GM12878 (cell line): ENCODE results near the gene AAGAB.

Experiments used
- BCL11A ChIP-seq: IDR thresholded peaks from 2 replicates; pipeline ENCODE4 v1.6.1; 2011; ENCODE audit warnings: low read depth, low read length
- BMI1 ChIP-seq: fragments of 450-650 bp; IDR thresholded peaks from 2 replicates; pipeline ENCODE4 v1.6.1; 2016; ENCODE audit warnings: mild to moderate bottlenecking, moderate library complexity, borderline replicate concordance
- CTCF ChIP-seq, 3 experiments: IDR thresholded peaks in 2 of 3; conservative IDR thresholded peaks in 1 of 3; 2 replicates each; pipeline ENCODE4 v1.5.1; 2011; ENCODE audit warnings: low read depth in 3 of 3, low read length in 3 of 3, mild to moderate bottlenecking in 3 of 3, control low read depth in 2 of 3, moderate library complexity in 2 of 3, inconsistent platforms in 1 of 3, mixed read lengths in 1 of 3; ENCODE audit not compliant: control insufficient read depth in 2 of 3, insufficient read depth in 1 of 3; ENCODE audit errors: extremely low read depth in 1 of 3
- EZH2 ChIP-seq: IDR thresholded peaks from 2 replicates; pipeline ENCODE4 v1.6.1; 2012; ENCODE audit warnings: low read depth, mild to moderate bottlenecking, control low read depth, inconsistent platforms, low read length, borderline replicate concordance; ENCODE audit not compliant: control insufficient read depth
- HDGF ChIP-seq: fragments of 450-650 bp; IDR thresholded peaks from 2 replicates; pipeline ENCODE4 v1.6.1; 2016; ENCODE audit warnings: antibody characterized with exemption
- NFIC ChIP-seq: IDR thresholded peaks from 2 replicates; pipeline ENCODE4 v1.6.1; 2012; ENCODE audit warnings: low read depth, mild to moderate bottlenecking, inconsistent platforms, low read length, moderate library complexity
- NR2C2 ChIP-seq: IDR thresholded peaks from 2 replicates; pipeline ENCODE4 v1.6.1; 2011; ENCODE audit warnings: borderline replicate concordance, low read depth; ENCODE audit not compliant: control insufficient read depth, insufficient read length
- POLR2A ChIP-seq: IDR thresholded peaks from 2 replicates; pipeline ENCODE4 v1.6.1; 2011; ENCODE audit warnings: low read depth, mild to moderate bottlenecking, low read length
- SP1 ChIP-seq: IDR thresholded peaks from one replicate; pipeline ENCODE4 v1.6.1; 2011; ENCODE audit warnings: low read depth, low read length
- TBL1XR1 ChIP-seq: IDR thresholded peaks from 2 replicates; pipeline ENCODE4 v1.6.1; 2012; ENCODE audit warnings: low read depth, low read length, improper control_type of control experiment
- ZNF207 ChIP-seq: fragments of 450-650 bp; IDR thresholded peaks from 2 replicates; pipeline ENCODE4 v1.6.1; 2014; ENCODE audit warnings: antibody characterized with exemption, mild to moderate bottlenecking, borderline replicate concordance
- TF ChIP-seq, protein P1 (sequence below): IDR thresholded peaks from 2 replicates; pipeline ENCODE4 v1.6.1; 2012; ENCODE audit warnings: mild to moderate bottlenecking, low read depth, low read length

- TF ChIP-seq EZH2, result no peak
- TF ChIP-seq BCL11A, result no peak
- TF ChIP-seq TBL1XR1, result no peak
- no peak for TF ChIP-seq CTCF (IDR thresholded peaks at IDR 0.05 in 2 of 3, conservative IDR thresholded peaks at IDR 0.05 in 1 of 3; ENCODE audit: control insufficient read depth in 2 of 3, extremely low read depth in 1 of 3, insufficient read depth in 1 of 3, low read depth in 3 of 3, low read length in 3 of 3)
- TF ChIP-seq POLR2A, result no peak; the same call in 1 of the 2 replicates
- no peak for TF ChIP-seq HDGF
- no peak for TF ChIP-seq NFIC
- no peak for TF ChIP-seq SP1
- TF ChIP-seq BMI1, result no peak
- no peak for TF ChIP-seq NR2C2
- TF ChIP-seq ZNF207, result no peak
- TF ChIP-seq, protein P1, sequence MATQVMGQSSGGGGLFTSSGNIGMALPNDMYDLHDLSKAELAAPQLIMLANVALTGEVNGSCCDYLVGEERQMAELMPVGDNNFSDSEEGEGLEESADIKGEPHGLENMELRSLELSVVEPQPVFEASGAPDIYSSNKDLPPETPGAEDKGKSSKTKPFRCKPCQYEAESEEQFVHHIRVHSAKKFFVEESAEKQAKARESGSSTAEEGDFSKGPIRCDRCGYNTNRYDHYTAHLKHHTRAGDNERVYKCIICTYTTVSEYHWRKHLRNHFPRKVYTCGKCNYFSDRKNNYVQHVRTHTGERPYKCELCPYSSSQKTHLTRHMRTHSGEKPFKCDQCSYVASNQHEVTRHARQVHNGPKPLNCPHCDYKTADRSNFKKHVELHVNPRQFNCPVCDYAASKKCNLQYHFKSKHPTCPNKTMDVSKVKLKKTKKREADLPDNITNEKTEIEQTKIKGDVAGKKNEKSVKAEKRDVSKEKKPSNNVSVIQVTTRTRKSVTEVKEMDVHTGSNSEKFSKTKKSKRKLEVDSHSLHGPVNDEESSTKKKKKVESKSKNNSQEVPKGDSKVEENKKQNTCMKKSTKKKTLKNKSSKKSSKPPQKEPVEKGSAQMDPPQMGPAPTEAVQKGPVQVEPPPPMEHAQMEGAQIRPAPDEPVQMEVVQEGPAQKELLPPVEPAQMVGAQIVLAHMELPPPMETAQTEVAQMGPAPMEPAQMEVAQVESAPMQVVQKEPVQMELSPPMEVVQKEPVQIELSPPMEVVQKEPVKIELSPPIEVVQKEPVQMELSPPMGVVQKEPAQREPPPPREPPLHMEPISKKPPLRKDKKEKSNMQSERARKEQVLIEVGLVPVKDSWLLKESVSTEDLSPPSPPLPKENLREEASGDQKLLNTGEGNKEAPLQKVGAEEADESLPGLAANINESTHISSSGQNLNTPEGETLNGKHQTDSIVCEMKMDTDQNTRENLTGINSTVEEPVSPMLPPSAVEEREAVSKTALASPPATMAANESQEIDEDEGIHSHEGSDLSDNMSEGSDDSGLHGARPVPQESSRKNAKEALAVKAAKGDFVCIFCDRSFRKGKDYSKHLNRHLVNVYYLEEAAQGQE, result no peak
These were observed 68.2 kb downstream of the AAGAB start for GRCh38 chr15:67186226-67186649.
